GM19395 (cell line): ENCODE measurements around the gene PIP5K1B.

Experiments
- ATAC-seq: cut with Tn5 transposase; IDR thresholded peaks from one replicate; pipeline ENCODE4 v1.9.1; 2021; ENCODE audit warnings: mild to moderate bottlenecking, moderate library complexity; ENCODE audit not compliant: unreplicated experiment

The PIP5K1B gene

GRCh38 chr9:68947842-68948569 is 243.0 kb downstream of the PIP5K1B start:
- ATAC-seq: no peak

GRCh38 chr9:68949271-68950000 is 244.4 kb downstream of the PIP5K1B start:
- peak; percentile 48 for ATAC-seq

- no peak for ATAC-seq
Observed at GRCh38 chr9:68950188-68950587, 245.1 kb downstream of the PIP5K1B start.

- ATAC-seq: no peak
Observed at GRCh38 chr9:68950689-68951088, 245.6 kb downstream of the PIP5K1B start.

GRCh38 chr9:68951879-68952659 is 247.0 kb downstream of the PIP5K1B start:
- ATAC-seq: peak; percentile 66

GRCh38 chr9:68953771-68954170 is 248.7 kb downstream of the PIP5K1B start:
- no peak for ATAC-seq

- ATAC-seq: no peak
Observed at GRCh38 chr9:68955330-68955729, 250.3 kb downstream of the PIP5K1B start.

- ATAC-seq: no peak
Observed at GRCh38 chr9:68957479-68957878, 252.4 kb downstream of the PIP5K1B start.

- ATAC-seq: peak; percentile 61
Observed at GRCh38 chr9:68961587-68961986, 256.5 kb downstream of the PIP5K1B start.

- ATAC-seq: no peak
Observed at GRCh38 chr9:68963416-68963815, 258.4 kb downstream of the PIP5K1B start.

- no peak for ATAC-seq
Observed at GRCh38 chr9:68964102-68964541, 259.1 kb downstream of the PIP5K1B start.

- ATAC-seq: no peak
Observed at GRCh38 chr9:68964765-68965164, 259.7 kb downstream of the PIP5K1B start.

- ATAC-seq: peak; percentile 64
Observed at GRCh38 chr9:68966496-68966944, 261.5 kb downstream of the PIP5K1B start.

- ATAC-seq: no peak
Observed at GRCh38 chr9:68967800-68968199, 262.8 kb downstream of the PIP5K1B start.

GRCh38 chr9:68969538-68969937 is 264.5 kb downstream of the PIP5K1B start:
- ATAC-seq: no peak

GRCh38 chr9:68970151-68970550 is 265.1 kb downstream of the PIP5K1B start:
- ATAC-seq: no peak

- no peak for ATAC-seq
Observed at GRCh38 chr9:68973619-68974018, 268.6 kb downstream of the PIP5K1B start.

- ATAC-seq: peak; percentile 94
Observed at GRCh38 chr9:68974431-68974830, 269.4 kb downstream of the PIP5K1B start.

- no peak for ATAC-seq
Observed at GRCh38 chr9:68974901-68975300, 269.9 kb downstream of the PIP5K1B start.

GRCh38 chr9:68975365-68976043 is 270.5 kb downstream of the PIP5K1B start:
- ATAC-seq: no peak

- no peak for ATAC-seq
Observed at GRCh38 chr9:68978066-68978465, 273.0 kb downstream of the PIP5K1B start.
